Effector CD8-positive, alpha-beta T cell (primary cell): ENCODE measurements around the gene AZGP1.
"Not testable (repeated sequence)": the region's sequence is repeated elsewhere in the genome, so short reads cannot be mapped to it uniquely, and the experiment has no call there.

ENCODE experiments used
- DNase-seq: peaks from one replicate; lab custom pipeline; 2025; lab: John Stamatoyannopoulos, UW

Gene AZGP1

DNA sequence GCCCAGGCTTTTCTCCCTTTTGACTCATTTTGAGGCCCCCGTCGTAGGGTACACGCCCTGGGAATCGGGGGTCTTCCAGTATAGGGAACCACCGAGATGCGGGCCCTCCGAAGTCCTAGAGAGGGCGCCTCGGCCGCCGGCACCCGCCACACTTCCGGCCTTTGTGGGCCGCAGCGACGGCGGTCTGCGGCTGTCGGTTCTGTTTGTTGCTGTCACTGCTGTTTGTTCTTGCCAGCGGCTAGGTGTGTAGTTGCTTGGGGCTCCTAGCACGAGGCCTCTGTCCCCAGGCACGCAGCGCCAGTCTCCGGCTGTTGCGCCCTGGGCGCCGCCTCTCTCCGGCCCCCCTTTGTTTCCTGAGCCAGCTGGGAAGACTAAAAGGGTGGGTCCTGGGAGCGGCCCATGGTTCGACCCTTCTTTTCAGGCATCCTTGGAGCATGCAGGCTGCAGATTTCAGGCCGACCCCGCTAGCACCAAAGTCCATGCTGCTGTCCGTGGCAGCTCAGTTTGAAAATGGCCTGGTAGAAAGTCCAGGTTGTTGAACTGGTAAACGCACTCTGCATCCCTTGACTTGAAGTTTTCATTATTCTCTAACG is 21.8 kb upstream of the AZGP1 start:
- DNase-seq, result peak; percentile 49

DNA sequence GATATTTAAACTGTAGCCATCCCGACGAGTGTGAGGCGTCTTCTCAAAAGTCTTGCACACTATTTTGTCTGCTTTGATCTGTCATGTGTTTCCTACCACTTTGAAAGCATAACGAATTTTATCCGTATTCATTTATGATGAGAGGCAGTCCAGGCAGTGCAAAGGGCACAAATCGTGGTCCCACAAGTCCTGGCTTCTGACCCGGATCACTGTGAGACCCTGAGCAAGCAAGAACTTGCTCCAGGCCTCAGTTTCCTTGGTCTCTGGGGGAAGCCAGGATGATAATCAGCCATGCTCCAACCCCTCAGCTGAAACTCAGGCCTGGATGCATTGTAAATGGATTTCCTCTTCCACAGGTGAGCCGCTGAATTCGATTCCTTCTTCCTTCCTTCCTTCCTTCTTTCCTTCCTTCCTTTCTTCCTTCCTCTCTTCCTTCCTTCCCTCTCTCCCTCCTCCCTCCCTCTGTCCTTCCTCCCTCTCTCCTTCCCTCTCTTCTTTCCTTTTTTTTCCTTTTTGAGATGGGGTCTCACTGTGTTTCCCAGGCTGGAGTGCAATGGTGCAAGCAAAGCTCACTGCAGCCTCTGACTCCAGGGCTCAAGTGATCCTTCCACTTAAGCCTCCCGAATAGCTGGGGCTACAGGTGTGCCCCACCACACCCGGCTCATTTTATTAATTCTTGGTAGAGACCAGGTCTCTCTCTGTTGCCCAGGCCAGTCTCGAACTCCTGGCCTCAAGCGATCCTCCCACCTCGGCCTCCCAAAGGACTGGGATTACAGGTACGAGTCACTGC is 21.1 kb upstream of the AZGP1 start:
- DNase-seq, result no peak

DNA sequence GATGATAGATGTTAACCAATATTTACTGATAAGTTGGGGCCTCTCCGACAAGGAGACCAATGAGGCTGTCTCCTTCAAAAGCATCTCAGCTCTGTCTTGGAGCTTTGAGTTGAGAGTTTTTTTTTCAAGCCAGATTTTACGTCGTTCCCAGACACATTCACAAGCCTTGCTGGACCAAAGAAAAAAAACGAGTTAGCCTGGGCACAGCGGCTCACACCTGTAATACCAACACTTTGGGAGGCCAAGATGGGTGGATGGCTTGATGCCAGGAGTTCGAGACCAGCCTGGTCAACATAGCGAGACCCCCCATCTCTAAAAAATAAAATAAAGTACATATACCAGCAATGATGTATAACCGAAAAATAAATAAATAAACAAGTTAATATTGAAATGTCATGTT is 19.0 kb upstream of the AZGP1 start:
- DNase-seq, result no peak

DNA sequence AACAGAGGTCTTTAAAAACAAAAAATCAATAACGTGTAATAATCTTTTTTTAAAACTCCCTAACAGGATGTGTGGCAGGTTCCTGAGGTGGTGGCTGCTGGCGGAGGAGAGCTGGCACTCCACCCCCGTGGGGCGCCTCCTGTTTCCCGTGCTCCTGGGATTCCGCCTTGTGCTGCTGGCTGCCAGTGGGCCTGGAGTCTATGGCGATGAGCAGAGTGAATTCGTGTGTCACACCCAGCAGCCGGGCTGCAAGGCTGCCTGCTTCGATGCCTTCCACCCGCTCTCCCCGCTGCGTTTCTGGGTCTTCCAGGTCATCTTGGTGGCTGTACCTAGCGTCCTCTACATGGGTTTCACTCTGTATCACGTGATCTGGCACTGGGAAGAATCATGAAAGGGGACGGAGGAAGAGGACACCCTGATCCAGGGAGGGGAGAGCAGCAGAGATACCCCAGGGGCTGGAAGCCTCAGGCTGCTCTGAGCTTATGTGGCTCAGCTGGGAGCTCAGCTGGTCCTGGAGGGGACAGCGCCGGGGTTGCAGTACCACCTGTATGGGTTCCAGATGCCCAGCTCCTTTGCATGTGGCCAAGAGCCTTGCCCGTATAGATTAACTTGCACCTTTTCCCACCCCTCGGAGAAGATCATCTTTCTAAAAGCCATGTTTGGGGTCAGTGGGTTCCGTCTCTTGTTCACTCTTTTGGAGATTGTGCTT is 16.7 kb upstream of the AZGP1 start:
- DNase-seq, result no peak

- DNase-seq, result not testable (repeated sequence)
Observed at GRCh38 chr7:99991543-99991942, 15.7 kb upstream of the AZGP1 start.

GRCh38 chr7:99990460-99990852 is 14.6 kb upstream of the AZGP1 start:
- DNase-seq, result no peak

- DNase-seq, result no peak
Observed at GRCh38 chr7:99987846-99988245, 12.0 kb upstream of the AZGP1 start.

- not testable (repeated sequence) for DNase-seq
Observed at GRCh38 chr7:99987306-99987705, 11.5 kb upstream of the AZGP1 start.

DNA sequence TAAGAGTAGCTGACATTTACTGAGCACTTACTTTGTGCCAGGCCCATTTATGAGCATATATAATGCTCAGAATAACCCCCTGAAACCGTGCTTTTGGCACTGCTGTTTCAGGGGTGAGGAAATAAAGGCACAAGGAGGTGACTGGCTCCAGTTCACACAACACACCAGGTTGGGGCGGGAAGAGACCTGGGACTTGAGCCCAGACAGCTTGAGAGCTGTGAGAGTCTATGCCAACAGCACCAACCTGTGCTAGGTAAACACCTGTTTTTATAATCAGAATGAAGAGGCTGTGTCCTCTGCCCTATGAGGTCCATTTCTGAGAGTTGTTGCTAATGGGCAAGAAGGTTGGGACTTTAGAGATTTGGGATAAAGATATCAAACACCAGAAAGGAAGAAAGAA is 8.8 kb upstream of the AZGP1 start:
- no peak for DNase-seq

DNA sequence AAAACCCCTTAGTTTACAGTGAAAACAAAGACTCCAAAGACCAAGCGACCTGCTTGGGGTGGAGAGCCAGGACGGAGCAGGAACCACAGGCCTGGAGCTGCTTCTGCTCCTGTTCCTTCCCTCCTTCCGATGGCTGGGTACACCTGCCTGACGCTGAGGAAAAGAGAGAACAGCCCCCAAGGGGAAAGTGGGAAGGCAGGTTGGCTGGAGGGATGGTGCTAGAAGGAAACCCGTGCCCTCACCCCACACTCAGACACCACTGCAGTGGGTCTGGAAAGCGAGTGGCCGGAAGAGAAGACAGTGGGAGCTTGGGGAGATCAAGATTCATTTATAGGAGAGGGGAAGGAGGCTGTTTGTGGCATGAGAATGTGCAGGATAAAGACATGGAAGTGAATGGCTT is 5.2 kb upstream of the AZGP1 start:
- not testable (repeated sequence) for DNase-seq

- not testable (repeated sequence) for DNase-seq
Observed at GRCh38 chr7:99980448-99980872, 4.6 kb upstream of the AZGP1 start.

GRCh38 chr7:99979814-99980225 is 4.0 kb upstream of the AZGP1 start:
- DNase-seq, result peak; percentile 69

DNA sequence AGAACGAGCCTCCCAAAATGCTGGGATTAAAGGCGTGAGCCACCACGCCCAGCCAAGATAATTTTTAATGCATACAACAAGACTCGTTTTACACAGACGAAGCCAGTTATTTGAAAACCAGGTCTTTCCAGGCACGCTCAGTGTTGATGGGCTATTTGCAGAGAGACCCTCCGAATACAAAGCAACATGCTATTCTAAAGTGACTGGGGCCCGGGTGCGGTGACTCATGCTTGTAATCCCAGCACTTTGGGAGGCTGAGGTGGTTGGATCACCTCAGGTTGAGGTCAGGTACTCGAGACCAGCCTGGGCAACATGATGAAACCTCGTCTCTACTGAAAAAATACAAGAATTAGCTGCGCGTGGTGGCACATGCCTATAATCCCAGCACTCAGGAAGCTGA is 795 bp upstream of the AZGP1 start:
- no peak for DNase-seq

- no peak for DNase-seq
Observed at GRCh38 chr7:99974681-99975080, 1.1 kb downstream of the AZGP1 start.

DNA sequence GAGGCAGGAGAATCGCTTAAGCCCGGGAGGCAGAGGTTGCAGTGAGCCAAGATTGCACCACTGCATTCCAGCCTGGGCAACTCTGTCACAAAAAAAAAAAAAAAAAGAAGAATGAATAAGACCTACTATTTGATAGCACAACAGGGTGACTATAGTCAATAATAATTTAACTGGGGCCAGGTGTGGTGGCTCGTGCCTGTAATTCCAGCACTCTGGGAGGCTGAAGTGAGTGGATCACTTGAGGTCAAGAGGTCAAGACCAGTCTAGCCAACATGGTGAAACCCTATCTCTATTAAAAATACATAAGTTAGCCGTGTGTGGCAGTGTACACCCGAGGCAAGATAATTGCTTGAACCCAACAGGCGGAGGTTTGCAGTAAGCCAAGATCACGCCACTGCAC is 2.0 kb downstream of the AZGP1 start:
- DNase-seq, result not testable (repeated sequence)

DNA sequence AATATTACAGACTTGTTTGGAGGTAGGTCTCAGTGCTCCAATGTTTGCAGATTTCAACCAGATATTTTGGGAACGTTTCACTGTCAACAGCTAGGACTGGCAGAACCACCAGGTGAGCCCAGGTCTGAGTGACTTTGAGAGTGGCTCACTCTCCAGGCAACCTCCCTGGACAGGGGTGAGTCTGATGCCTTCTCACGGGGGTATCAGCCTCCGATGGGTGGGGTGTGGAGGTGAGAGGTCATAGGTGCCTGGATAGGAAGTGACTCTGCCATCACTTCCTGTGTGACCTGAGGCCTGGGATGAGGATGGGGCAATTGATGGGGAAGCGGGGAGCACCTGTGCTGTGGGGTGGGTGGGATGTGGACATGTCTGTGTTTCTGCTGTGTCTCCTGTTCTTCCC is 4.6 kb downstream of the AZGP1 start:
- no peak for DNase-seq

GRCh38 chr7:99969813-99970212 is 6.0 kb downstream of the AZGP1 start:
- not testable (repeated sequence) for DNase-seq

GRCh38 chr7:99969298-99969697 is 6.5 kb downstream of the AZGP1 start:
- no peak for DNase-seq

GRCh38 chr7:99958564-99959227 is 17.1 kb downstream of the AZGP1 start:
- DNase-seq, result no peak

DNA sequence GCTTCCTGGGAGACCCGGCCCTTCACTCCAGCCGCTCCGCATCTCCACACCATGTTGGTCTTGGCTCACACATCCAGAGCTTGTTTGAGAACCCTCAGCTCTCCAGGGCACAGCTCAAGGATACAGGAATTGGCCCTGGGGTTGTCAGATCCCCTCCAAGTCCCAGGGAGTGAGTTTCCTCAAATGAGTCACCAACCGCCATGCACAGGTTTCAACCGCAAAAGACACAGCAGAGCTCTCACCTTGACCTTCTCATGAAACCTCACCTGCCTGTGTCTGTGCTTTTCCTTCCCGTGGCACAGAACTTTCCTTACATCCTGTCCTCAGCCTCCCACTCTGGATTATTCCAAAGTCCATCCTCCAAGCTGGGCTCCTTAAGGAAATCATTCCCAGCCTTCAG is 20.6 kb downstream of the AZGP1 start:
- no peak for DNase-seq

GRCh38 chr7:99954643-99955042 is 21.2 kb downstream of the AZGP1 start:
- DNase-seq, result not testable (repeated sequence)

- no peak for DNase-seq
Observed at GRCh38 chr7:99953649-99954048, 22.2 kb downstream of the AZGP1 start.
